ENCODE data around the gene EBI3. TPM values are rescaled to one million over a fixed set of nuclear protein-coding genes. Genes with fewer than 3 reads are reported as not detected.

EBI3 gene
- total RNA-seq, 2 experiments from 2014 or later = not detected

- Histone ChIP-seq H3K27ac (ENCODE audit: low read depth, low read length, poor library complexity, severe bottlenecking) (peak within 1 kb of the TSS; percentile 76), H3K4me3 (ENCODE audit: low read depth, low read length, poor library complexity, severe bottlenecking) (peak within 1 kb of the TSS; percentile 88), H3K4me2 (ENCODE audit: low read length) (peak within 1 kb of the TSS; percentile 90), H3K9me3 (ENCODE audit: low read length) (no peaks in the 10 kb centered on the region), H4K20me1 (ENCODE audit: insufficient read depth, low read length) (no peaks in the 10 kb centered on the region), H2AFZ (ENCODE audit: low read length) (peak within 1 kb of the TSS; percentile 62), H3K79me2 (ENCODE audit: insufficient read depth, low read depth, low read length) (peaks cover 14% of the 10 kb centered on the region; the same call in 1 of the 2 replicates), H3K36me3 (ENCODE audit: insufficient read depth, low read length) (peaks cover 17% of the 10 kb centered on the region; the same call in 1 of the 2 replicates), H3K9me2 (ENCODE audit: insufficient read depth, low read length) (no peaks in the 10 kb centered on the region), H3K4me1 (ENCODE audit: insufficient read depth, low read length, poor library complexity, severe bottlenecking) (peaks cover 25% of the 10 kb centered on the region)
- no TSS peak for BruUV-seq (replicated peaks)
- TF ChIP-seq CTCF (conservative IDR thresholded peaks at IDR 0.05; ENCODE audit: low read length) = no peak
- TF ChIP-seq EZH2phosphoT487 (IDR thresholded peaks at IDR 0.05; ENCODE audit: borderline replicate concordance, low read depth, low read length) = no peak
- DNase-seq (ENCODE audit: low spot score) = peak; percentile 98
- intact Hi-C loops (cut with micrococcal nuclease; ENCODE audit: unreplicated experiment) = loop anchor here (2.0 to 5.0 kb wide), 3 partner anchors 65 to 195 kb away; partner anchors contain the start of gene YJU2
- ChIA-PET POLR2A (no interaction called here), CTCF (ENCODE audit: unreplicated experiment) (no interaction called here)
These were observed 47.1 kb upstream of the EBI3 start, which contains the start of the genes ANKRD24 and SIRT6 for GRCh38 chr19:4182084-4182810. Gene ANKRD24 (plus strand): TSS chr19:4182689. CDS start chr19:4186426, 3,737 bp downstream. Gene SIRT6 (minus strand): TSS chr19:4182563. CDS start chr19:4182539, 24 bp downstream.

GRCh38 chr19:4183967-4184717 lies 45.2 kb upstream of the EBI3 start:
- CTCF ChIA-PET (ENCODE audit: unreplicated experiment) = no interaction called here
- intact Hi-C loops (cut with micrococcal nuclease; ENCODE audit: unreplicated experiment) = loop anchor here (2.0 to 5.0 kb wide), 3 partner anchors 63 to 197 kb away; partner anchors contain the start of gene YJU2
- Histone ChIP-seq H3K9me3 (ENCODE audit: low read length) (no peaks in the 10 kb centered on the region), H3K27ac (ENCODE audit: low read depth, low read length, poor library complexity, severe bottlenecking) (no peak overlapping the region), H3K79me2 (ENCODE audit: insufficient read depth, low read depth, low read length) (peaks cover 14% of the 10 kb centered on the region; the same call in 1 of the 2 replicates), H3K36me3 (ENCODE audit: insufficient read depth, low read length) (peaks cover 12% of the 10 kb centered on the region; the same call in 1 of the 2 replicates), H2AFZ (ENCODE audit: low read length) (no peak overlapping the region), H3K4me1 (ENCODE audit: insufficient read depth, low read length, poor library complexity, severe bottlenecking) (peaks cover 25% of the 10 kb centered on the region), H3K4me2 (ENCODE audit: low read length) (no peak overlapping the region), H3K4me3 (ENCODE audit: low read depth, low read length, poor library complexity, severe bottlenecking) (no peak overlapping the region), H3K9me2 (ENCODE audit: insufficient read depth, low read length) (no peaks in the 10 kb centered on the region), H4K20me1 (ENCODE audit: insufficient read depth, low read length) (no peaks in the 10 kb centered on the region)
- no peak for TF ChIP-seq EZH2phosphoT487 (IDR thresholded peaks at IDR 0.05; ENCODE audit: borderline replicate concordance, low read depth, low read length)
- TF ChIP-seq CTCF (conservative IDR thresholded peaks at IDR 0.05; ENCODE audit: low read length) = no peak
- DNase-seq (ENCODE audit: low spot score) = no peak
- POLR2A ChIA-PET = no interaction called here
- no TSS peak for BruUV-seq (replicated peaks)

Measured in OCI-LY7 (cell line).